ENCODE results near the gene CASP7.
"Not testable (repeated sequence)": the region's sequence is repeated elsewhere in the genome, so short reads cannot be mapped to it uniquely, and the experiment has no call there.

Gene CASP7

GRCh38 chr10:113679463-113680189 is at the start of gene CASP7:
TSS of gene CASP7 (plus strand) at chr10:113679912. CDS start at chr10:113697494, 17,582 bp downstream.
- peak; percentile 50 for DNase-seq (ENCODE audit: low read depth)

GRCh38 chr10:113630929-113631533 is 48.7 kb upstream of the CASP7 start:
- no peak for DNase-seq (ENCODE audit: low read depth)

DNA sequence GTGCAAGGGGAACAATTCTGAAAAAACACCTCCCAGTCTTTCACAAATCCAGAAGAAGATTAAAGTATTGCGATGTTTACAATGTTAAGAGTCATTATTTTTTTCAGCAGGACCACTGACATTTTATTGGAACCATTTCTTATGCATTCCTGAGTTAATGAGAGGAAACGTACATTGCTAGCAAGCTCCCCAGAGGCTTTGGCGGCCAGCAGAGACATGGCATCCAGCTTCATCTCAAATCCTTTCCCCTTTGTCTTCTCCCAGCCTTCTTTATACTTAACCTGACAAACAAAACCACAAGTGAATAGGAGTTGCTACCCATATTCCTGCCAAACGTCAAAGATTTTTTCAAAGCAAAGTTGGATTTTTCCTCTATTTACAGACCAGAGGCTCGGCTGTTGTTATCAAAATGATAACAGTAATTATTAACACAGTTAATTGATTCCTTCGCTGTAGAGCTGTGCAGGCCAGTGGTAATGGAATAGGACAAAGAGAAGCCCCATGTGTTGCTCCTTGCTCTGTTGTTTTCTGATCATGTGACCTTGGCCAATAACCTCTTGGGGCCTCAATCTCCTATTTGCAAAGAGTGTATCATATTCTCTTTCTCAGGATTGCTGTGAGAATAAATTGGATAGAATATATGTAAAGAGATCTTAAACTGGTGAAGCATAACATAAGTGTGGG is 47.9 kb upstream of the CASP7 start:
- DNase-seq (ENCODE audit: low read depth) = no peak

DNA sequence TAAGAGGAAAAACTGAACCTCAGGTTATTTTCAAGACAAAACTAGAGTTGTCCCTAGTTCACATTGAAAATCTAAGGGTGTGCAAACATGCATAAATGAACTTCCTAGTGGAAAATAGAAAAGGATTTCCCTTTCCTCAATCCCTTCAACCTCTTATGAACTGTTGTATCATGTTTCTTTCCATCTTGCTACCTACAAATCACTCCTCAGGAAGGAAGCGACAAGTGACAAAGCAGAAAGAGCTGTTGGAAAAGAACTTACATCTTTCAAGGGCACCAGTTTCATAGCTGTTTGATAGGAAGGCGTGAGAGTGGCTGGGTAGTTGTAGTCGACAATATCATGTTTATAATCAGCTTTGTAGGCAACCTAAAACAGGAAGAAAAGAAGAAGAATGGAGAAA is 39.7 kb upstream of the CASP7 start:
- DNase-seq (ENCODE audit: low read depth) = no peak

GRCh38 chr10:113641702-113642101 is 38.0 kb upstream of the CASP7 start:
- no peak for DNase-seq (ENCODE audit: low read depth)

- no peak for DNase-seq (ENCODE audit: low read depth)
Measured at GRCh38 chr10:113643183-113643582, 36.5 kb upstream of the CASP7 start.

DNA sequence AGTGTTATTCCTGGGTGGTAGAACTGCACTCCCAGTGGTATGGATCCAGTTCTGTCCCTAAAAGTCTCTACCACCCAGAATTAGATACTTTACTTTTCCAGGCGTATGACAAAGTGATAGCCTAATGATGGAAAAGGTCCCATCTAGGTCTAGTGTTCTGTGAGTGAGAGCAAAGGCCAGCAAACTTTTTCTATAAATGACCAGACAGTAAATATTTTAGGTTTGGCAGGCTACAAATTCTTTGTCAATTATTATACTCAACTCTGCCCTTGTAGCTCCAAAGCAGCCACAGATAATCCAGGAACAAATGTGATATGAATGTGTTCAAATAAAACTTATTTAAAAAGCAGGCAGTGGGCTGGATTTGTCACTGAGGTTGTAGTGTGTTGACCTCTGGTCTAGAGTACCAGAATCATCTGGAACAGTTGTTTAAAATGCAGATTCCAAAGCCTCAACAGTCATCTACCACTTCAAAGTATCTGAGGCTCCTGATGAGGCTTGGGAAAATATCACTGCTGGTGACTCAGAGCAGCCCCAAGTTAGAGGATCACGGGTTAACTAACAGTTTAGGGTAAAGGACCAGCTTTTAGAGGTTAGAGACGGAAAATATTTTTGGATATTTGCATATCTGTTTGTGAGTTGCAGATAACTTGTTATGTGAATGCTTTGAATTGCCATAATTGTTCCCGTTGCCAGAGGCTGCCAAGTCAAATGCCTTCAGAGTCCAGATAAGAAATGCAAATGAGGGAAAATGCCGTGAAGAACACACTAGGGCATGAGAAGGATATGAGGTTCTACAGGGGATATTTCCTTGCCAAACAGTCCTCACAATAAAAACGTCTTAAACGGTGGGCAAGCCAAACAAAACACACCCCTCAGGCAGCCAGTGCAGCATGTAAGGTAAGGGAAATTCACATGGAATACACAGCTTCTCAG is 35.3 kb upstream of the CASP7 start:
- no peak for DNase-seq (ENCODE audit: low read depth)

GRCh38 chr10:113646336-113647201 is 33.1 kb upstream of the CASP7 start:
- no peak for DNase-seq (ENCODE audit: low read depth)

DNA sequence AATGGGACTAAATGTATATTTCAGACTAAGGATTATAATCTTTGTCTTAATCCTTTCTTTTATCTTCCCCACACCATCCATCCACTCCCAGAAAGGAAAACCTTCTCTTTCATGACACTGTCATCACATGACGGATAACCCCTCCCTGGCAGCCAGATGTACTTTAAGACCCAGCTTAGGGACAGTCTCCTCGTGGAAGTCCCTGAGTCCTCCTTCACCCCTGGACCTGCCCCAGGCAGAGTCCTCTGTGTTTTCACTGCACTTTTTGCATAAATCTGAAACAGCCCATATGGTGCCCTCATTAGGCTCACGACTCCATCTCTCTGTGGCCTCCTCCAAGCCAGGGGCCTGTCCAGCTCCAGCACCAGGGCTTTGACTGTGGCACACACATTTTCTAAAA is 31.9 kb upstream of the CASP7 start:
- no peak for DNase-seq (ENCODE audit: low read depth)

- DNase-seq (ENCODE audit: low read depth) = no peak
Measured at GRCh38 chr10:113648478-113648877, 31.2 kb upstream of the CASP7 start.

GRCh38 chr10:113650172-113650571 is 29.5 kb upstream of the CASP7 start:
- DNase-seq (ENCODE audit: low read depth) = no peak

DNA sequence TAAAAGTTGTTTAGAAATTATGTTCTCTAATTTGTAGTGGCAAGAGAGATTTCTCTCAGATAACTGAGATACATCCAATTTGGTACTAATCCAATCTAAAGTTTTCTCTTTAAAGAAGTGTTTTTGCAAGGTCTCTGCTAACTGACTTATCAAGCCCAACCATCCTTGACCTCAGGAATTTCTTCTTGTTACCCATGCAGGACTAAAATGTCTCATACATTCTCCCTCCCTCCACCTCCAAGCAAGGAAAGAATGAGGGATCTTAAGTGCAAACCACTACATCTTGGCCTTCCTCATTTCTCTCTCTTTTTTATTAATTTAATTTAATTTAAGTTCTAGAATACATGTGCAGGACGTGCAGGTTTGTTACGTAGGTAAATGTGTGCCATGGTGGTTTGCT is 28.7 kb upstream of the CASP7 start:
- no peak for DNase-seq (ENCODE audit: low read depth)

GRCh38 chr10:113651898-113652297 is 27.8 kb upstream of the CASP7 start:
- DNase-seq (ENCODE audit: low read depth) = no peak

GRCh38 chr10:113652456-113652855 is 27.3 kb upstream of the CASP7 start:
- DNase-seq (ENCODE audit: low read depth) = not testable (repeated sequence)

DNA sequence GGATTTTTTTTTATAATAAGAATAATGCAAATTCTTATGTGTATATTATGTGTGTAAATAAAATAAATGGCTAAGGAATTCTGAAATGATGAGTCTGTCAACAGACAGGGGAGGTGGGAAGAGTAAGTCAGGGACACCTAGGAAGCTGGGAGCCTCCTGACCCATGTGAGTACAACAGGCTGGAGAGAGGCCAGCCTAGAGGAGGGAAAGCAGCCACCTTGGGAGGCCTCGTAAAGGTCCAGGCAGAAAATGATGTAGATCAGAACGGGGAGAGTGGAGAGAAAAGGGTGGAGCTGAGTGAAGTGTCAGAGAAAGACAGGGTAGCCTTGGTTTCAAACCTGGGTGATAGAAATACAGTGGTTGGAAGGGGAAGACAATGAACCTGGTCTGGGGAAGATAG is 22.8 kb upstream of the CASP7 start:
- no peak for DNase-seq (ENCODE audit: low read depth)

DNA sequence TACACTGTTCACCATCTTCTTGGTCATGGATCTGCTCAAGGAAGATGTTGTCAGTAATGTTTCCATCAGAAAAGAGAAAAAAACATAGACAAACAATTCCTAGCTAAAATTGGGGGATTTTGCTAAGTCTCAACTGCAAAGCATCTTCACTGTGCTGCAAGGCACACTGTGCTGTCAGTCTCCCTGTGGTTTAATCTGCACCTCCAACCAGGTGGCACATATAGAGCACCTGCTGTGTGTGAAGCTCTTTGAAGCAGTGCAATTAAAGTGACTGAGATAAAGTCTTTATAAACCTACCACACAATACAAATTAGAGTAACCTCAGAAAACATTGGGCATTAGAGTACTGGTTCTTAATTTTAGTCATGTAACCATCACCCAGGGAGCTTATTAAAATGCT is 22.2 kb upstream of the CASP7 start:
- no peak for DNase-seq (ENCODE audit: low read depth)

- no peak for DNase-seq (ENCODE audit: low read depth)
Measured at GRCh38 chr10:113661332-113661731, 18.4 kb upstream of the CASP7 start.

DNA sequence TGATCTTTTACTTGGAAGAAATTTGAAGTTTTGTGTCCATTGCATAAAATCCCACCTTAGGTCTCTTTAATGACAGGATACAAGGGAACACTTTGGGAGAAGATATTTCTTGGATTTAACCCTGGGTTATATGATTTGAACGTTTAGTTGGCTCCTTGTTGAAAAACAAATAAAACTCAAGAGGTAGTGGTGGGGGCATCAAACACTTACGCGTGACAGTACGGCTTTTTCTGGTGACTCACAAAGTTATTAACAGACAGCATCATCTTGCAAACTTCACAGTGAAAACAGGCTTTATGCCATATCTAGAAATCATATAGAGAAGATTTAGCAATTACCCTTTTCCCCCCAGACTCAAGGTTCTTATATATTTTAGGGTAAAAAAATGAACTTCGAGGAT is 16.6 kb upstream of the CASP7 start:
- no peak for DNase-seq (ENCODE audit: low read depth)

GRCh38 chr10:113663908-113664307 is 15.8 kb upstream of the CASP7 start, which contains the start of gene NRAP:
TSS of gene NRAP (minus strand) at chr10:113664041. CDS start at chr10:113663882, 159 bp downstream.
- no peak for DNase-seq (ENCODE audit: low read depth)

DNA sequence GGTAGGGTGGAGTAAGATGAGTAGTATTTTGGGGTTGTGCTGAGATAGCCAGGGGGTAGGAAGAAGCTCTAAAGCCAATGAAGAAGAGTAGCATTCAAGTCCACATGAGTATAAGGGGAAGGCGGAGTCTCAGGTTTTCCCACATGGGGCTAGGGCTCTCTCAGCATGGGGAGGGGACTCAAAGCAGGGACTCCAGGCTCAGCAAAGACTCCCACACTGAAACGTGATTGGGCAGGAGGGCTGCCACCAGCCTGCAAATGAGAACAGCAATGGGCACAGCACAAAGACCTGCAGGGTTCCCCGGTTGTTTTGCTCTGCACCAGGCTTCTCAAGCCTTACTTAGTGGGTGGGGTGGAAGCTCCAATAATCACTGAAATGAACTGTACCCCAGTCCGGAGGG is 14.4 kb upstream of the CASP7 start:
- no peak for DNase-seq (ENCODE audit: low read depth)

DNA sequence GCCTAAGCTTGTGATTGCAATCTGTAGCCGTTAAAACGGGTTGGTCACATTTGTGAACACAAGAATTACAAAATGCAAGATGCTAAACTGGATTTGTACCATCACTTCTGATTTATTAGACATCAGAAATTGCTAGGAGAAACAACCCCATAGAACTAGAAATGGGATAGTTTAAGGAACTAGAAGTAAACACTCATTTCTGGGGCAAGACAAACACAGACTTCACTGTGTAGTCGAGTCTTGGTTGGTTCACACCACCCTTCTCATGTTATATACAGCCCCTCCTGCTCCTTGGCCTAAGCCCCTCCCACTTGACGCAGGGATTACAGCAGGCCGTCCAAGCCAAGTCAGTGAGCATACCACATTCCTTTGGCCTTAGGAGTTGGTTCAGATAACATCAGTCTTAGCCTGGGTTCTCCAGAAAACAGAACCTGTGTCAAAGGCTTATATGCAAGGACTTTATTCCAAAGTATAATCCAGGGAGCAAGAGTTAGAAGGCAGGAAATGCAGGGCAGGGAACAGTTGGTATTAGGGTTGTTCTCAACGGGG is 13.8 kb upstream of the CASP7 start:
- no peak for DNase-seq (ENCODE audit: low read depth)

Measured in stimulated activated CD8-positive, alpha-beta memory T cell treated with anti-CD3 and anti-CD28 coated beads, Interleukin-7, amount 100 ng/mL, for 24 hours (primary cell).